Activated T-cell treated with anti-CD3 and anti-CD28 coated beads for 4 hours (primary cell): ENCODE results near the gene STK32B.

Experiments
- DNase-seq: peaks from one replicate; pipeline ENCODE4 v3.0.0-alpha.2; 2020

STK32B gene

DNA sequence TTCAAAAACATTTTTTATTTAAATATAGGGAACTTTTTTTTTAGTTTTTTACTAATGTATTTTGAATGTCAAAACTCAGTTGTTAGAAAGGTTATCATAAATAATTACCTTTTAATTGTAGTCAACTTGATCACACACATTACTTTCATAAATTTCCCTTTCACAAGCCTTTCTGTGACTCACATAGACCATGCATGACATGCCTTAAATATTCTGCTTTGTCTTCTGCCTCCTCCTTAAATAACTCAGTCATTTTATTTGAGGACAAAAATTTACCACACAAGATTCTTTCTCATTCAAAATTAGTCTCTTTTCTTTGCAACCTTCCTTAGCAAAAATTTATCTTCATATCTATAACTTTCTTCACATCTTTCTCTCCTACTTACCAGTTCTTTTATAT, 437.1 kb downstream of the STK32B start:
- DNase-seq = no peak

- DNase-seq = no peak
Measured at GRCh38 chr4:5489260-5489659, 438.0 kb downstream of the STK32B start.

- no peak for DNase-seq
Measured at GRCh38 chr4:5497489-5497888, 446.2 kb downstream of the STK32B start.

DNA sequence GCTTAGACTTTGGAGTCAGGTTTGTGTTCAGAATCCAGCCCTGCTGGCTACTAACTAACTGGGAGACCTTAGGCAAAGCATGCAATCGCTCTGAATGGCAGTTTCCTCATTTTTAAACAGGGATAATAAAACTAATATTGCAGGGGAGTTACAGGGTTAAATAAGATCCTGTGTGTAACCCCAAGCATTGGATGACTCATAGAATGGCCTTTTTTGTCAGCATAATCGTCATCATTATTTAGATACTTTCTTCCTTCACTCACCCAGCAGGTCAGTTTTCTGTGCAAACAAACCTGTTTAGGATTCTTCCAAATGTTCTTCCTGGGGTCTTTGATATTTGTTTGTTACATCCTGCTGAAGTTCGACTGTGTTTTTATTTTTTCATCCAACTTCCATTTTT, 448.9 kb downstream of the STK32B start:
- DNase-seq = no peak

- no peak for DNase-seq
Measured at GRCh38 chr4:5503336-5503936, 452.2 kb downstream of the STK32B start.

GRCh38 chr4:5504486-5504885, 453.2 kb downstream of the STK32B start:
- no peak for DNase-seq

DNA sequence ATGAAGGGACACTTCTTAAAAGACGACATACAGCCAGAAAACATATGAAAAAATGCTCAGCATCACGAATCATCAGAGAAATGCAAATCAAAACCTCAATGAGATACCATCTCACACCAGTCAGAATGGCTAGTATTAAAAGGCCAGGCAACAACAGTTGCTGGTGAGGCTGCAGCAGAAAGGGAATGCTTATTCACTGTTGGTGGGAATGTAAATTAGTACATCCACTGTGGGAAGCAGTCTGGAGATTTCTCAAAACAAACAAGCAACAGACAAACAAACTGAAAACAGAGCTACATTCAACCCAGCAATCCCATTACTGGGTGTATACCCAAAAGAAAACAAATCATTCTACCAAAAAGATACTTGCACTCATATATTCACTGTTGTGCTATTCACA, 459.2 kb downstream of the STK32B start:
- DNase-seq = no peak

DNA sequence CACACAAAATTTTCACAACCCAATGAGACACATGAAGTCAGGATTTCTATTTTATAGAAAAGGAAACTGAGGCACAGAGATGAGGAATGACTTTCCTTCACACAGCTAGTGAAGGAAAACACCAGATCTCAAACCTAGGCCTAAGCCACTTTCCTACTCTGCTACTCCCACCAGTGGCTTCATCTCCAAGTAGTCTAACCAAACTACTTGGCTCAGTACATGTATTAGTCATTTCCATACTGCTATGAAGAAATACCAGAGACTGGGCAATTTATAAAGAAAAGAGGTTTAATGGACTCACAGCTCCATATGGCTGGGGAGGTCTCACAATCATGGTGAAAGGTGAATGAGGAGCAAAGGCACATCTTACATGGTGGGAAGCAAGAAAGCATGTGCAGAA, 460.5 kb downstream of the STK32B start:
- no peak for DNase-seq

DNA sequence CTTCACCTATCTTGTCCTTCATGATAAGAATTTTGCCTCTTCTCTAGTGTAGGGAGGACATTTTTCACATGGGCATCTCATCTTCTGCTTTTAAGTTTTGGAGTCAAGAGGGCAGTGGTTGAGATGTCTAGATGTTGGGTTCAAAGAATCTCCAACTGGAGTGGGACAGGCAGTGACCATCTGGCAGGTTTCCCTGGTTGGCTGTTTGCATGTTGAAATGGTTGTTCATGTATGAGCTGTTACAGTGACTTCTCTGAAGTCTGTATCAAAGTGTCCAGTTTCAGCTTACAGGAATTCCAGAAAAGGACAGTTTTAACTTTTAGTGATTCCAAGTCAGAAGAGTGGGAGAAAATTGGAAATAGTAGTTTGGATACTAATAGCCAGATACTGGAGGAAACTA, 464.4 kb downstream of the STK32B start:
- no peak for DNase-seq

- no peak for DNase-seq
Measured at GRCh38 chr4:5517372-5517771, 466.1 kb downstream of the STK32B start.

DNA sequence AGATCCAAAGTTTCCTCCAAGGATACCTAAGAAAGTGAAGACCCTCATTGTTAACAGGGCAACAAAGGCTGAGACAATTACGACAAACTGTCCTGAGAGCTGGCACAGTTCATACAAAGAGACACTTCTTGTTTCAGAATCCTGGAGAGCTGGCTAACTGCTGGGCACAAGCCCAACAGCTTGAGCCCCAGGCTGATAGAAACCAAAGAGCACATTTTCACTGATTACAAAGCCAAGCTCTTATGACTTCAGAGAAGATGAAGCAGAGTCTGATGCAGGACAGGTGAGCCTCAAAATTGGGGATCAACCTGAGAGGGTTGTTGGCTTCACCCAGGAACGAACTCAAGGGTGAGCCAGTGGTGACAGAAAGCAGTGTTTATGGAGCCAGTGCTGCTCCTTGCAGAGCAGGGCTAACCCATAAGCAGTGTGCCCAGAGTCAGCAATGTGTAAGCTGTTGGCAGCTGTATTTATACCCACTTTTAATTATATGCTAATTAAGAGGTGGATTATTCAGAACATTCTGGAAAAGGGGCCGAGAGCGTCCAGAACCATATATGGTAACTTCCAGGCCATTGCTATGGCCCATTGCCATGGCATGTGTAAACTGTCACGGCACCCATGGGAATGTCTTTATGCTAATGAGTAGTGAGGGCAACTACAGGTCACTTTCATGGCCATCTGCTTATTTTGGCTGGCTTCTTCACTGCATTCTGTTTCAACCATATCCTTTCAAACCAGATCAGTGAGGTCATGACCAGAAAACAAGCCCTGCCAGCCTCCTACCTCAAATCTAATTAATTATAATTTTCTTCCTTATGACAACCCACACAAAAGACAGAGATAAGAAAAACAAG, 473.4 kb downstream of the STK32B start:
- no peak for DNase-seq

DNA sequence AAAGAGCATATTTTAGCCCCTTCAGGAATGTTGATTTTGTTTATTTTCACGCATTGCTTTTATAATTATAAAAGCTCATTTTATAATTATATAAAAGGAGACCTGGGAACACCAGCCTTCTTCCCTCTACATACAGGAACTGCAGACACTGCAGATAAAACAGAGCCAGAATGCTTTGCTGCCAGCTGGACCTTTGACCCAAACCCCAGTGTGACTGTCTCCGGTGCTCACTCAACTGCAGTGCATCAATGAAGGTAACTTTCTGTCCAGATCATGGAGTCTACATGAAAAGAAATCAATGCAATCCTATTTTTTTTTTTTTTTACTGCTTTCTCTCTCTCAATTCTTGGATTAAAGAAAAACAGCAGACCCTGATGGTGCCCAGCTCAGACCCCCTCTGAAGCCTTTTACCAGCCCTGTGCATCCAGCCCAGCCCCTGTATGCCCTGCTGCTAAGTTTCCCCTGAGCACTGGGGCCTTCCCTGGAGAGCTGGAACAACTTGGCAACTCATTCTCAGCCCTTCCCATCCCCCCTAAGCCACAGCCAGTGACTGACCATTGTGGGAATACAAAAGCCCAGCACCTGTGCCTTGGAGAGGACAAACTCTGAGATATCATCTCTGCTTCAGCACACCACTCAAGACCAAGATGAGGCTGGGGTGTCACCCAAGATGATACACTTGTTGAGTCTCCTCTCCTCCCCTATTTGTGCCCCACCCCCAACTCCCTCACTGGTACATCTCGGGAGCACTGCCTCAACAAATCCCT, 475.0 kb downstream of the STK32B start:
- no peak for DNase-seq

DNA sequence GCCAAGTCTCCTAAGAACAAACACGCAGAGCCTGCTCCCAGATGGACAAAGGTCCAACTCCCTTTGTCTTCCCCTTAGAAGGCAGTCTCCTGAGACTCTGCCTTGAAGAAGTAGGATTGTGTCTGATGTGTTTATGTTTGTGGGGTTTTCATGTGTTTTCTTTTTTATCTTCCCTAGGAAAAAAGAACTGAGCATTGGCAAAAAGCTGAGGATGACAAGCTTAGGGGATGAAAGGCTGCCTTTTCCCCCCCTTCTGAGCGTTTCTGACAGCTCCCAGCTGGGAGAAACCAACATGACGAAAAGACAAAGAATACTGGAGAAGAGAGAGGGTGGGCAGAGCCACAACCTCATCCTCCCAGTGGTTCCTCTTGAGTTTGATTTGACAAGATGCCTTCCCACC, 475.9 kb downstream of the STK32B start:
- no peak for DNase-seq

DNA sequence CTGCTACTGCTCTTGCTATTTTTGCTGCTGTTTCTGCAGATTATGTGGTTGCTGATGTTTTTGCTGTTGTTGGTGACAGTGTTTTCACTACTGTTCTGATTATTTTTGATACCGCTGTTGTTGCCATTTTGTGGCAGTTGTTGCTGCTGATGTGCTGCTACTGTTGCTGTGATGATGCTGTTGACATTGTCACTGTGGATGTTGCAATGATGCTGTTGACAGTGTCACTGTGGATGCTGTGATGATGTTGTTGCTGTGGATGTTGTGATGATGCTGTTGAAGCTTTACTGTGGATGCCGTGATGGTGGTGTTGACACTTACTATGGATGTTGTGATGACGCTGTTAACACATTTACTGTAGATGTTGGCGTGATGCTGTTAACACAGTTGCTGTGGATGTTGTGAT, 476.8 kb downstream of the STK32B start:
- no peak for DNase-seq

- DNase-seq = no peak
Measured at GRCh38 chr4:5532100-5532499, 480.8 kb downstream of the STK32B start.

DNA sequence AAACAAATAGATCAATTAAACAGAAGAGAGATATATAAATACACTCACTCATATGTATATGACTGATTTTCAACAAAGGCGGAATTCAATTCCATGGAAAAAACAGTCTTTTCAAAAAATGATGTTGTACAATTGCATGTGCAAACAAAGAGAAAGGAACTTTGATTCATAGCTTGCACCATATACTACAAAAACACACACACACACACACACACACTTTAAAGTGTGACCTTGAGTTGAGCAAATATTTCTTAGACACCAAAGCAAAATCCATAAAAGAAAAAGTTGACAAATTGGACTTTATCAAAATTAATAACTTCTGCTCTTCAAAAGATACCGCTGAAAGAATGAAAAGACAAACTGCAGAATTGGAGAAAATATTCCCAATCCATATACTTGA, 488.3 kb downstream of the STK32B start:
- no peak for DNase-seq

- DNase-seq = no peak
Measured at GRCh38 chr4:5541169-5541568, 489.9 kb downstream of the STK32B start.

GRCh38 chr4:5543681-5544080, 492.4 kb downstream of the STK32B start:
- DNase-seq = no peak

DNA sequence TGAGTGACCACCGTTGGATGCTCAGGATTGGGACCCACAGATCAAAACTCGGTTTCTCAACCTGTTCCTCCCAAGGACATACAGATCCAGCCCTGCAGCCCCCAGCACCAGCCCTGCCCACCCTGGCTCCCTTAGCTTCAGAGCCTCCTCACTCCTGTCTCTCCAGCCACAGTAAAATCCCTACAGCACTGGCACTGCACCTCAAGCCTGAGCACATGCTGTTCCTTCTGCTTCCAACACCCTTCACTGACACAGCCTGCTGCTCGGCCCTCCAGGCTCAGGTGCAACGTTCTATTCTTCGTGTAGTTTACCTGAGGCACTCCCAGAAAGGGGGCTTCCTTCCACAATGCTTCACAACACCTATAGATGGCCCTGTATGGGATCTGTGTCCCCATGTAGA, 493.5 kb downstream of the STK32B start:
- no peak for DNase-seq

DNA sequence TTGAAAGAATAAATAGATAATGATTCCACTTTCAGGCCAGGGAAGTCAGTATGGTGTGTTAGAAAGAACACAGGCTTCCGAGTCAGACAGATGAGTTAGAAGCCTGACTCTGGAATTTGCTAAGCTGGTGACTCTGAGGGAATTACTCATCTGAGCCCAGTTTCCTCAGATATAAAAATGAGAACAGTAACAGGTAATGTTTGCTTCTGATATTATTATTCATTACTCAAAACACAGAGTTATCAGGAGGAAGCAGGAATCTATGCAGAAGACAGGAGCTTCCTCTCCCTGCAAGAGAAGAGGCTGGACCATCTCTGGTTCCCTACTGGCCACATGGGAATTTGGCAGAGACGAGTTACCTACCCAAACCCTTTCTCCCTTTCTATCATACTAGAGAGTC, 494.0 kb downstream of the STK32B start:
- no peak for DNase-seq

DNA sequence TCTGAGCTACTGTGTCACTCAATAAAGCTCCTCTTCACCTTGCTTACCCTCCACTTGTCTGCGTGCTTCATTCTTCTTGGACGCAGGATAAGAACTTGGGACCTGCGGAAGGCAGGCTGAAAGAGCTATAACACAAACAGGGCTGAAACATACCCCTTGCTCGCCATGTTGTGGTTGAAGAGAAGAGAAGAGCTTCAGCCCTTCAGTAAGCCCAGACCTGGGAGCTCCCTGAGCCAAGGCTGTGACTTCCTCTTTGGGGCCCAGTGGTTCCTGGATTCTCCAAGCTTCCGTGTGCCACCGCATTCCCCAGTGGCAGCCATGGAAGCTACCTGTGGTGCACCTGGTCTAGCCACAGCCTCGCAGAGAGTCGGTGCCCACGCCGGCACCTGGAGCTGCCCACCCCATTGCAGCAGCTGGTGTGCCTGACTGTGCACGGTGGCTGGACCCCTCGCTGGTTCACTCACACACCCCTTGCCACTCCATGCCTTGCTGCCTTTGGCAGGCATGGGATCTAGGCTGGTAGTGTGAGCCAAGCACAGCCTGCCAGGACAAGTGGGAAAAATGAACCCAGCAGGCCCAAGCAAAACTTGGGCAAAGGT, 496.5 kb downstream of the STK32B start:
- DNase-seq = no peak
